ENCODE data around the gene SIVA1. TPM values are rescaled to one million over a fixed set of nuclear protein-coding genes. Genes with fewer than 3 reads are reported as not detected.

The SIVA1 gene
- total and polyA plus RNA-seq, 9 of the 15 experiments (the other 6 are each of a cell fraction or from before 2014, with no cell fraction given) = 4.2 to 186 (median 54.2) TPM

- TF ChIP-seq MGA (IDR thresholded peaks at IDR 0.05) (peak; percentile 39; the same call in 1 of the 2 replicates), SRSF7 (optimal IDR thresholded peaks at IDR 0.05; ENCODE audit: low read depth, low read length) (no peak), PREB (CRISPR knock-in tag; IDR thresholded peaks at IDR 0.05) (no peak), ZNF23 (CRISPR knock-in tag; IDR thresholded peaks at IDR 0.05) (no peak), ZNF717 (CRISPR knock-in tag; IDR thresholded peaks at IDR 0.05) (no peak), MLLT1 (IDR thresholded peaks at IDR 0.05) (no peak), PBX2 (CRISPR knock-in tag; IDR thresholded peaks at IDR 0.05; ENCODE audit: low read depth) (no peak), PBX2 (tag; conservative IDR thresholded peaks at IDR 0.05; ENCODE audit: low read depth) (no peak)
Measured at GRCh38 chr14:104768437-104769323, 15.7 kb downstream of the SIVA1 start (continued).

Measured in K562 (cell line).